SKM-1 treated with dmso at 0.1 percent for 144 hours (cell line): ENCODE measurements around the gene MAB21L3.

Experiments used
- DNase-seq: peaks from one replicate; lab custom pipeline; 2025; ENCODE audit not compliant: unreplicated experiment; lab: John Stamatoyannopoulos, UW

MAB21L3 gene

GRCh38 chr1:116107371-116107770 is 3.8 kb upstream of the MAB21L3 start:
- DNase-seq = no peak

- no peak for DNase-seq
Measured at GRCh38 chr1:116111524-116112021, 374 bp downstream of the MAB21L3 start.

GRCh38 chr1:116112388-116113140 is 1.4 kb downstream of the MAB21L3 start:
- no peak for DNase-seq

- DNase-seq = no peak
Measured at GRCh38 chr1:116113615-116114014, 2.4 kb downstream of the MAB21L3 start.

- DNase-seq = no peak
Measured at GRCh38 chr1:116115476-116116439, 4.6 kb downstream of the MAB21L3 start.

- DNase-seq = no peak
Measured at GRCh38 chr1:116118471-116118870, 7.3 kb downstream of the MAB21L3 start.

GRCh38 chr1:116119876-116120275 is 8.7 kb downstream of the MAB21L3 start:
- no peak for DNase-seq

- no peak for DNase-seq
Measured at GRCh38 chr1:116122955-116123757, 12.0 kb downstream of the MAB21L3 start.

GRCh38 chr1:116123837-116124533 is 12.8 kb downstream of the MAB21L3 start:
- DNase-seq = no peak

GRCh38 chr1:116125758-116126157 is 14.6 kb downstream of the MAB21L3 start:
- no peak for DNase-seq

GRCh38 chr1:116126281-116126680 is 15.1 kb downstream of the MAB21L3 start:
- no peak for DNase-seq

GRCh38 chr1:116127123-116127847 is 16.1 kb downstream of the MAB21L3 start:
- no peak for DNase-seq

- DNase-seq = no peak
Measured at GRCh38 chr1:116127848-116128540, 16.8 kb downstream of the MAB21L3 start.

- DNase-seq = no peak
Measured at GRCh38 chr1:116128664-116129063, 17.5 kb downstream of the MAB21L3 start.

GRCh38 chr1:116129537-116129936 is 18.3 kb downstream of the MAB21L3 start:
- DNase-seq = no peak

GRCh38 chr1:116130356-116130755 is 19.2 kb downstream of the MAB21L3 start:
- DNase-seq = peak; percentile 50

GRCh38 chr1:116131170-116131569 is 20.0 kb downstream of the MAB21L3 start:
- no peak for DNase-seq

GRCh38 chr1:116131866-116132605 is 20.8 kb downstream of the MAB21L3 start:
- DNase-seq = peak; percentile 79
